ENCODE measurements around the gene GABBR1. TPM values are rescaled to one million over a fixed set of nuclear protein-coding genes. Genes with fewer than 3 reads are reported as not detected.
"Not testable (repeated sequence)": the region's sequence is repeated elsewhere in the genome, so short reads cannot be mapped to it uniquely, and the experiment has no call there.

The GABBR1 gene
- polyA plus RNA-seq, 1 experiment = 16.3 TPM

DNA sequence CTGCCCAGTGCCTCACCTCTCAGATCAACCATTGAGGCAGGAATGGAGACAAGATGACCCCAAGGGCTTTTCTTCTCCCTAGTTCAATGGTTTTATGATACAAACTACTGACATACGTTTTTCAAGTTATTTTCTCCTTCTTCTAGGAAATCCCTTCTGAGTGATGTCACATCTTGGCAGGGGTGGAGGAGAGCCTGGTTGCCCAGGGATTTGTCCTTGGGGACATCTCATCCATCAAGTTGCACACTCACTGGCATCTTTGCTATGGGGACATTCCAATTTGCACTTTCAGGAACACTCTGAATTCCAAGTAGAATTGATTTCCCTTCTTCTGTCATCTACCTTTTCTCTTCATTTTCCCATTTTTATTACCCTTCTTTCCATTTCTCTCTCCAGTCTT is 38.0 kb upstream of the GABBR1 start:
- POLR2A ChIA-PET = no interaction called here
- TF ChIP-seq, protein P1, sequence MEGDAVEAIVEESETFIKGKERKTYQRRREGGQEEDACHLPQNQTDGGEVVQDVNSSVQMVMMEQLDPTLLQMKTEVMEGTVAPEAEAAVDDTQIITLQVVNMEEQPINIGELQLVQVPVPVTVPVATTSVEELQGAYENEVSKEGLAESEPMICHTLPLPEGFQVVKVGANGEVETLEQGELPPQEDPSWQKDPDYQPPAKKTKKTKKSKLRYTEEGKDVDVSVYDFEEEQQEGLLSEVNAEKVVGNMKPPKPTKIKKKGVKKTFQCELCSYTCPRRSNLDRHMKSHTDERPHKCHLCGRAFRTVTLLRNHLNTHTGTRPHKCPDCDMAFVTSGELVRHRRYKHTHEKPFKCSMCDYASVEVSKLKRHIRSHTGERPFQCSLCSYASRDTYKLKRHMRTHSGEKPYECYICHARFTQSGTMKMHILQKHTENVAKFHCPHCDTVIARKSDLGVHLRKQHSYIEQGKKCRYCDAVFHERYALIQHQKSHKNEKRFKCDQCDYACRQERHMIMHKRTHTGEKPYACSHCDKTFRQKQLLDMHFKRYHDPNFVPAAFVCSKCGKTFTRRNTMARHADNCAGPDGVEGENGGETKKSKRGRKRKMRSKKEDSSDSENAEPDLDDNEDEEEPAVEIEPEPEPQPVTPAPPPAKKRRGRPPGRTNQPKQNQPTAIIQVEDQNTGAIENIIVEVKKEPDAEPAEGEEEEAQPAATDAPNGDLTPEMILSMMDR (IDR thresholded peaks at IDR 0.05; ENCODE audit: insufficient read depth, low read depth, low read length) = no peak
- no peak for DNase-seq (ENCODE audit: low read depth)
- Histone ChIP-seq H3K27me3 (ENCODE audit: control insufficient read depth, insufficient read depth, low read length) (peaks cover 5% of the 10 kb centered on the region), H3K4me3 (ENCODE audit: low read depth, low read length) (no peak overlapping the region), H3K36me3 (ENCODE audit: control insufficient read depth, insufficient read depth, low read length) (no peaks in the 10 kb centered on the region)
- CTCF ChIA-PET = interaction anchor here (0.8 to 3.9 kb wide), 3 partner anchors 18 to 26 kb away, joined by 3 to 23 read pairs (median 5); no protein-coding TSS in a partner anchor

DNA sequence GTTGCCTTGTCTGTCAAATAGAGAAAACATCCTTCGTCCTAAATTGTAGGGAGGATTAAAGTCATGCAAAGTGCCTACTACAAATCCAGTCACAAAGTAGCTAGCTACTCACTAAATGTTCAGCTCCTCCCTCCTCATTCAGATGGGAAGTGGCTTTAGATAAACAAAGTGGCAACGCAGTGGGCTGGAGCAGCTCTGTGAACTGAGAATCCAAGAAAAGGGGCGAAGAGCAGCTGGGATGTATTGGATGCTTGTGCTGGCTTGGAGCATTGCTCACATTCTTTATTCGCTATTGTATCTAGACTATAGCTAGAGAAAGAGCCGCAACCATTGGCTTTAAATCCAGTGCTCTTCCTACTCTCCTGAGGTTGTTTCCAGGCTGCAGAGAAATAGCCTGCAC is 34.2 kb upstream of the GABBR1 start:
- Histone ChIP-seq H3K27me3 (ENCODE audit: control insufficient read depth, insufficient read depth, low read length) (peaks cover 5% of the 10 kb centered on the region), H3K36me3 (ENCODE audit: control insufficient read depth, insufficient read depth, low read length) (no peaks in the 10 kb centered on the region), H3K4me3 (ENCODE audit: low read depth, low read length) (no peak overlapping the region)
- POLR2A ChIA-PET = interaction anchor here (0.6 kb wide), 1 partner anchor 39 kb away, joined by 3 read pairs; no protein-coding TSS in a partner anchor
- TF ChIP-seq, protein P1 (IDR thresholded peaks at IDR 0.05; ENCODE audit: insufficient read depth, low read depth, low read length) = no peak
- CTCF ChIA-PET = interaction anchor here (1.1 to 7.6 kb wide), 3 partner anchors 11 to 20 kb away, joined by 5 to 147 read pairs (median 7); partner anchors contain the start of gene MOG
- DNase-seq (ENCODE audit: low read depth) = no peak

DNA sequence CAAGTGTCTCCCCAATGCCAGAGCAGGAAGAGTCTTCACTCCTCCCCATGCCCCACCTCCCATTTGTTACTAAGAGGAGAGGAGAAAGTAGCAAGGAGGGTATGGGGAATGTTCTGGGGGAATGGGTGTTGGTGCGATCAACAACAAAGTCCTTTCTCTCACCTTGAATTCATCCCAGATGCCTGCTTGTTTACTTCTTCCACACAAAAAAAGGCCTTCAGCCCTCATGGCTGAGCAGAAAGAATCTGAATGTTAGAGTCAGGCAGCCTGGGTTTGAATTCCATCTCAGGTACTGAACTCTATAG is 33.8 kb upstream of the GABBR1 start:
- CTCF ChIA-PET = interaction anchor here (1.1 to 7.6 kb wide), 3 partner anchors 10 to 20 kb away, joined by 5 to 147 read pairs (median 7); partner anchors contain the start of gene MOG
- peaks cover 5% of the 10 kb centered on the region for H3K27me3 ChIP-seq (ENCODE audit: control insufficient read depth, insufficient read depth, low read length)
- H3K36me3 ChIP-seq (ENCODE audit: control insufficient read depth, insufficient read depth, low read length) = no peaks in the 10 kb centered on the region
- DNase-seq (ENCODE audit: low read depth) = no peak
- TF ChIP-seq, protein P1 (IDR thresholded peaks at IDR 0.05; ENCODE audit: insufficient read depth, low read depth, low read length) = no peak
- POLR2A ChIA-PET = interaction anchor here (0.6 kb wide), 1 partner anchor 39 kb away, joined by 3 read pairs; no protein-coding TSS in a partner anchor
- no peak overlapping the region for H3K4me3 ChIP-seq (ENCODE audit: low read depth, low read length)

DNA sequence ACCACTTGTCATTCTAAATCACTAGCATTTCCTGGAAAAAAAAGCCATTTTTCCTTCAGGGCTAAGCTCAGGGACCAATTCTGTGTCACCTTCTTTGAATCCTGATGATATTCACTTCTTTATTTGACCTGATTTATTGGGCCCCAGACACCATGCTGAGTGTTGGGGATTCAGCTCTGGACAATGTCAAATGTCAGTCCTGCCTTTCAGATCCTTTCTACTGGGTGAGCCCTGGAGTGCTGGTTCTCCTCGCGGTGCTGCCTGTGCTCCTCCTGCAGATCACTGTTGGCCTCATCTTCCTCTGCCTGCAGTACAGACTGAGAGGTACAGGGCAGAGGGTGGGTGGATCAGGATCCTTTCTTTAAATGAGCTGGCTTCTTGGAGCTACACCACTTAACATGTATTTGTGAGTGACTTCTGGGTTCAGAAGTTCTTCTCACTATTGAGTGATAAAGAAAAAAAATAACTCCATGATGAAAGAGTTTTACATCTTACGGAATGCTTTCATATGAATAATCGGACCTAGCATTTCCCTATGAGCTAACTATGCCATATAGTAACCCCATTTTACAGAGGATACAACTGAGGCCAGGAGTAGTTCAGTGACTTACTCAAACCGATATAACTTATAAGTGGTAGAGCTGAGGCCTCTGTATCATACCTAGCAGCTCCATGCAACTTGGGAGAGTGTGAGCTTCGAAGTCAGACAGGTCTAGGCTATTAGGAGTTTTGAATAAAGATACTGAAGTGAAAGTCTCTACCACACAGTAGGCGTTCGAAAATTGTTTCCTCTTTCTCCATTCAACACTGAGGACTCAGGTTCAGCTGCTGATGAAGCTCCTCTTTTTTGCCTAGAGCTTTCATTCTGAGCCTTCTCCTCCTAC is 33.2 kb upstream of the GABBR1 start:
- POLR2A ChIA-PET = interaction anchor here (0.6 kb wide), 1 partner anchor 40 kb away, joined by 3 read pairs; no protein-coding TSS in a partner anchor
- no peak overlapping the region for H3K4me3 ChIP-seq (ENCODE audit: low read depth, low read length)
- CTCF ChIA-PET = interaction anchor here (1.1 to 7.6 kb wide), 5 partner anchors 10 to 30 kb away, joined by 5 to 147 read pairs (median 6); partner anchors contain the start of gene MOG
- peaks cover 5% of the 10 kb centered on the region for H3K27me3 ChIP-seq (ENCODE audit: control insufficient read depth, insufficient read depth, low read length)
- TF ChIP-seq, protein P1 (IDR thresholded peaks at IDR 0.05; ENCODE audit: insufficient read depth, low read depth, low read length) = no peak
- no peaks in the 10 kb centered on the region for H3K36me3 ChIP-seq (ENCODE audit: control insufficient read depth, insufficient read depth, low read length)
- no peak for DNase-seq (ENCODE audit: low read depth)

DNA sequence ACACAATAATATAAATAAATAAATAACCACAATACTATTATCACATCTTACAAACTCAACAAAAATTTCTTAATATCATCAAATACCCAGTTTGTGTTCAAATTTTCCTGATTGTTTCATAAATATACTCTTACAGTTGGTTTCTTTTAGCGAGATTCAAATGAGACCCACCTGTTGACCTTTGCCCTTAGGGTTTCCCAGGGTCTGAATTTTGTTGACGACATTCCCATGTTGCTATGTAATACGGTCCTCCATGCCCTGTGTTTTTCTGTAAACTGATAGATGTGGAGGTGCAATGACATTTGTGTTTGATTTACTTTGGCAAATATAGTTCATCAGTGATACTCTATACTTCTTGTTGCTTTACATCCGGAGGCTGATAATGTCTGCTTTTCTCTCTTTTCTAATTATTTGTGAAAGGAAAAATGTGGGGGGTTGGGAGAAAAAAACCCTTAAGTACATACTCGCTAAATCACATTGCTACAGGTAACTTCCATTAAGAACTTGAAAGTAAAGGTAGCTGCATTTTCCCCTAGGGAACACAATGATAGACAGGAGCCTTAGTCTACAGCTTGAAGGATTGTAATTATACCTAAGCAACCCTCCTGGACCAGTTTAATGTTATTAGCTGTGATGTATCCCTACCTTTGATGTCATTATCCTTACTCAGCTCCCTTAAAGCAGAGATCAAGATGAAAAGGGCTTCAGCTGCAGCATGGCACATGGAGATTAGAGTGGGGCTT is 30.5 kb upstream of the GABBR1 start:
- TF ChIP-seq, protein P1 (IDR thresholded peaks at IDR 0.05; ENCODE audit: insufficient read depth, low read depth, low read length) = no peak
- no peak overlapping the region for H3K4me3 ChIP-seq (ENCODE audit: low read depth, low read length)
- no peaks in the 10 kb centered on the region for H3K36me3 ChIP-seq (ENCODE audit: control insufficient read depth, insufficient read depth, low read length)
- POLR2A ChIA-PET = no interaction called here
- no peak for DNase-seq (ENCODE audit: low read depth)
- peaks cover 7% of the 10 kb centered on the region for H3K27me3 ChIP-seq (ENCODE audit: control insufficient read depth, insufficient read depth, low read length)
- CTCF ChIA-PET = interaction anchor here (1.0 to 7.6 kb wide), 3 partner anchors 11 to 16 kb away, joined by 3 to 147 read pairs (median 4); no protein-coding TSS in a partner anchor

DNA sequence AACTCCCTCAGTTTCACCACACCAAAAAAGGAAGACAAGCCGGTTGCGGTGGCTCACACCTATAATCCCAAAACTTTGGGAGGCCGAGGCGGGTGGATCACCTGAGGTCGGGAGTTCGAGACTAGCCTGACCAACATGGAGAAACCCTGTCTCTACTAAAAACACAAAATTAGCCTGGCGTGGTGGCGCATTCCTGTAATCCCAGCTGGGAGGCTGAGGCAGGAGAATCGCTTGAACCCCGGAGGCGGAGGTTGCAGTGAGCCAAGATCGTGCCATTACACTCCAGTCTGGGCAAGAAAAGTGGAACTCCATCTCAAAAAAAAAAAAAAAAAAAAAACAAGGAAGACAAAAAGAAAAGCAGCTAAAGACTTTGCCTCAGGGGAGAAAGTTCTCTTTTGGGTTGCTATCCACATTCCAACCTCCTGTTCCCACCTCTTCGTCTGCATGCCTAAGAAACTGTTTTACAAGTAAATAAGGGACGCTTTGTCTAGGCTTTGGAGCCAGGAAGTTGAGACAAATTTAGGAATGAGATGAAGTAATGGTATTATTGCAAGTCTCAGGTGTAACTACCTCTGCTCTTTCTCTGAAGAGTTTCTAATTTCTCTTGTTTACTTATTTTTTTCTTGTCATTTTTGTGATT is 28.6 kb upstream of the GABBR1 start:
- CTCF ChIA-PET = interaction anchor here (7.6 kb wide), 1 partner anchor 9 kb away, joined by 147 read pairs; no protein-coding TSS in a partner anchor
- H3K27me3 ChIP-seq (ENCODE audit: control insufficient read depth, insufficient read depth, low read length); H3K36me3 ChIP-seq (ENCODE audit: control insufficient read depth, insufficient read depth, low read length); H3K4me3 ChIP-seq (ENCODE audit: low read depth, low read length); DNase-seq (ENCODE audit: low read depth); POLR2A ChIA-PET: not testable (repeated sequence)

Measured in BJ (cell line).